GM19468 (cell line): ENCODE data around the gene PHAX.
A peak's percentile ranks its signal among the peaks of the same experiment; 100 is the strongest.
"Not testable (repeated sequence)": the region's sequence is repeated elsewhere in the genome, so short reads cannot be mapped to it uniquely, and the experiment has no call there.

Experiments
- ATAC-seq: cut with Tn5 transposase; IDR thresholded peaks from one replicate; pipeline ENCODE4 v1.9.1; 2021; ENCODE audit warnings: mild to moderate bottlenecking, moderate library complexity, moderate number of reproducible peaks; ENCODE audit not compliant: unreplicated experiment; ENCODE audit errors: extremely low read depth

The PHAX gene

GRCh38 chr5:126599971-126600630 is 646 bp upstream of the PHAX start:
- ATAC-seq = not testable (repeated sequence)

- no peak for ATAC-seq
Observed at GRCh38 chr5:126603402-126603991, 2.8 kb downstream of the PHAX start.

GRCh38 chr5:126605525-126605924 is 4.8 kb downstream of the PHAX start:
- ATAC-seq = no peak

- ATAC-seq = no peak
Observed at GRCh38 chr5:126610160-126610559, 9.4 kb downstream of the PHAX start.

GRCh38 chr5:126610616-126611015 is 9.9 kb downstream of the PHAX start:
- no peak for ATAC-seq

GRCh38 chr5:126613941-126614592 is 13.3 kb downstream of the PHAX start:
- ATAC-seq = no peak

GRCh38 chr5:126615286-126615685 is 14.5 kb downstream of the PHAX start:
- peak; percentile 93 for ATAC-seq

GRCh38 chr5:126617603-126618002 is 16.9 kb downstream of the PHAX start:
- not testable (repeated sequence) for ATAC-seq

- no peak for ATAC-seq
Observed at GRCh38 chr5:126619781-126620180, 19.0 kb downstream of the PHAX start.

- no peak for ATAC-seq
Observed at GRCh38 chr5:126624534-126624933, 23.8 kb downstream of the PHAX start.

- no peak for ATAC-seq
Observed at GRCh38 chr5:126628102-126628501, 27.4 kb downstream of the PHAX start.

- no peak for ATAC-seq
Observed at GRCh38 chr5:126631920-126632319, 31.2 kb downstream of the PHAX start.

- no peak for ATAC-seq
Observed at GRCh38 chr5:126633552-126633951, 32.8 kb downstream of the PHAX start.

- ATAC-seq = no peak
Observed at GRCh38 chr5:126635585-126635984, 34.8 kb downstream of the PHAX start.

- ATAC-seq = no peak
Observed at GRCh38 chr5:126636956-126637355, 36.2 kb downstream of the PHAX start.

GRCh38 chr5:126640866-126641265 is 40.1 kb downstream of the PHAX start:
- ATAC-seq = no peak

- no peak for ATAC-seq
Observed at GRCh38 chr5:126641387-126641786, 40.6 kb downstream of the PHAX start.

GRCh38 chr5:126645132-126645531 is 44.4 kb downstream of the PHAX start:
- ATAC-seq = no peak

- no peak for ATAC-seq
Observed at GRCh38 chr5:126647071-126647470, 46.3 kb downstream of the PHAX start.

GRCh38 chr5:126648471-126648870 is 47.7 kb downstream of the PHAX start:
- ATAC-seq = no peak

- not testable (repeated sequence) for ATAC-seq
Observed at GRCh38 chr5:126649057-126649456, 48.3 kb downstream of the PHAX start.

GRCh38 chr5:126649709-126650108 is 49.0 kb downstream of the PHAX start:
- ATAC-seq = not testable (repeated sequence)
